HL-60/S4 treated with phorbol 12-myristate 13-acetate at 8.2 ng/mL for 4 days and 3 days (cell line): ENCODE measurements around the gene SH3RF3.
"Not testable (repeated sequence)": the region's sequence is repeated elsewhere in the genome, so short reads cannot be mapped to it uniquely, and the experiment has no call there.

Experiments used
- in situ Hi-C: fragments of 300-500 bp; cut with MboI; formaldehyde crosslinking; loops from 2 replicates; pipeline ENCODE4 v1.15.0; 2022; ENCODE audit warnings: low sequenced_read_pairs

SH3RF3 gene

GRCh38 chr2:109117181-109117580 is 11.8 kb upstream of the SH3RF3 start:
- in situ Hi-C loops: not testable (repeated sequence)

DNA sequence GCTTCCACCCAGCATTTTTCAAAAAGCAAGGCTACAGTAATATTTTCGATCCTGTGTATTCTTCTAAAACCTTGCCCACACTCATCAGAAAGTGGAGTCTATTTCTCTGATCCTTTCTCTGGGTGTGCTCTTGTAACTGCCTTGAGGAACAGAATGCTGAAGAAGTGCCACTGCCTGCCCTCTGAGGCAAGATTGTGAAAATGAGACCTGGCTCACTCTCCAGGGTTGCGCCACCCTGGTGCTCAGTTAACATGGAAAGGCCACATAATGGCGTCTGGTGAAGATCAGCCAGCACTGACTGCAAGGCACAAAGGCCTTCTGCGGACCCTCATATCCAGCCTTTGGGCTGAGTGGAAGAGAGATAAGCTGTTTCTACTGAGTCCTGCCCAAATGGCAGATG is 11.2 kb upstream of the SH3RF3 start:
- in situ Hi-C loops: no loop called here

GRCh38 chr2:109118321-109118720 is 10.7 kb upstream of the SH3RF3 start:
- in situ Hi-C loops: no loop called here

- in situ Hi-C loops: no loop called here
Measured at GRCh38 chr2:109120166-109120565, 8.8 kb upstream of the SH3RF3 start.

DNA sequence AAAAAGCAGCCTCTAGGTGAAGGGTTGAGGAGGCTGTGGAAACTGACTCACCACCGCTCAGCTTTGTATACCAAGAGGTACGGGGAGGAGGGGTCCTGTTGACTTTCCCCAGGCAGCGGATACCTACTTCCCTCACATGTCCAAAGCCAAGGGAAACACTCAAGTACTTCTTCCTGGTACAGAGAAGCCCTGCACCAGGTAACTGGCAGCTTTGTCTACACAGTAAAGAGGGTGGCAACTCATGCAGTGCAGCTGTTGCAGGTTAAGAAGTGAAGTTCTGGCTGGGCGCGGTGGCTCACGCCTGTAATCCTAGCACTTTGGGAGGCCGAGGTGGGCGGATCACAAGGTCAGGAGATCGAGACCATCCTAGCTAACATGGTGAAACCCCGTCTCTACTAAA is 8.3 kb upstream of the SH3RF3 start:
- in situ Hi-C loops: not testable (repeated sequence)

DNA sequence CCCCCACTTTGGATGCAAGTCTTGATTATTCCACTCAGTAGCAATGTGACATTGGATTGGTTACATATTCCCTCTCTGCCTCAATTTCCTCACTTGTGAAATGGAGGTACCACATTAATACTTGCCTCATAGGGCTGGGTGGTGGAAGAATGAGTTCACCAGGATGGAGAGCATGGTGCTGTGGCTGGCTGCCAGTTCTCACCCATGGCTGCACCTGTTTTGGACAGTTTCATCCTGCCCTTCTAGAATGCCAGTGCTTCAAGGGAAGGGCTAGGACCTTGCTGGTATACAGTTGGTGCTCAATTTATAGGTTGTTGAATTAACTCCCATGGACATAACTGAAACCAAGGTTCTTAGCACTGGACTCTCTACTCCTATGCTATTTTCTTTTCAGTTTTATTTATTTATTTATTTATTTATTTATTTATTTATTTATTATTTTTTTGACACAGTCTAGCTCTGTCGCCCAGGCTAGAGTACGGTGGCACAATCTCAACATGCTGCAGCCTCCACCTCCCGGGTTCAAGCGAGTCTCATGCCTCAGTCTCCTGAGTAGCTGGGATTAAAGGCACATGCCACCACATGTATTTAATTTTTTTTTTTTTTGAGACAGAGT is 5.3 kb upstream of the SH3RF3 start:
- in situ Hi-C loops: no loop called here

DNA sequence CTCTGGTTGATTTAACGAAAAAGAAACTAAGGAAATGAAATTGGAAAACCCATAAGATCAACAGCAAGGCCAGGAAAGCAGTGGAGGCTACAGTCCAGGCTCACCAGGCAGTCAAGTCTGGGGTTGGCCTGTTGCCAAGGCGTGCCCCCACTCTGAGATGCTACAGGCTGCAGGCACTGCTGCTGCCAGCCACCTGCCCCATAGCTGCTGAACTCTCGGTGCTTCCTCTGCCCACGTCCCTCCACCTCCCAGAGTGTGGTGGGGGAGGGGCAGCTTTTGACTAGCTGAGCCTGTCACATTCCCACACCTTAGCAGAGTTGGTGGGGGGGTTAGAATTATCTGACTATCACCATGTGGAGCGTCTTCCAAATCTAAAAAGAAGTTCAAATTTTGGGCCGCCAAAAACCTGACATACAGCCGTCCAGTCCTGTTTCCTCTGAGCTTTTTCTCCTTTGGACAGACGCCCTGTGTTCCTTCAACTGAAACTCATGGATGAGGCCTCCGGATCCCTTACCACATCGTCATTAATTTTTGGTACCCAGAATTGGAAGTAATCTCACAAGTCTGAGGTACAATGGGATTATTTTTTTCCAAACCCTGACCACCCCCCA is 3.9 kb upstream of the SH3RF3 start:
- in situ Hi-C loops: loop anchor here (25.0 kb wide), 1 partner anchor 387 kb away; no protein-coding TSS in a partner anchor

- in situ Hi-C loops: loop anchor here (25.0 kb wide), 1 partner anchor 386 kb away; no protein-coding TSS in a partner anchor
Measured at GRCh38 chr2:109125593-109126500, 3.2 kb upstream of the SH3RF3 start.

DNA sequence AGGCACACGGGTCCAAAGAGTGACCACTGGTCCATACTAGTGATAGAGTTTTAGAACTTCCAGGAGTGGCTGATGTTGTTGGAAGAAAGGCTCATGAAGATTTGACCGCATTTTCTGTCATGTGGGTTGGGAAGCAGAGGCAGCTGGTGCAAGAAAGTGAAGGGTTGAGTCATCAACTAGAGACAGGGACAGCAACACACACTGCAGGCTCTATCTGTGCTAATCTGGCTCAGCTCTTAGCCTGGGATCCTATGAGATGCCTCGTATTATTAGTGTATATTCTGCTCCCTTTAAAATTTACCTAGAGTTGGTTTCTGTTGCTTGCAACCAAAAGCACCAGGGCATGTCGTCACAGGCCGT is 2.5 kb upstream of the SH3RF3 start:
- in situ Hi-C loops: loop anchor here (25.0 kb wide), 1 partner anchor 386 kb away; no protein-coding TSS in a partner anchor

DNA sequence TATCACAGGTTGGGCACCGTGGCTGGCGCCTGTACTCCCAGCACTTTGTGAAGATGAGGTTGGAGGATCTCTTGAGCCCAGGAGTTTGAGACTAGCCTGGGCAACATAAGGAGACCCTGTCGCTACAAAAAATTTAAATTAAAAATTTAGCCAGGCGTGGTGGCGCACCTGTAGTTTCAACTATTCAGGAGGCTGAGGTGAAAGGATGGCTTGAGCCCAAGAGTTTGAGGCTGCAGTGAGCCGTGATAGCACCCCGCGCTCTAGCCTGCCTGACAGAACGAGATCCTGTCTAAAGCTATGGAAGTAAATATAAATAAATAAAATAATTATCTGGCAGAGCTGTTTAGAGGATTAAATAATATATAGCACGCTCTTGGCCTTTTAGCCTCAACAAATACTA is 1.4 kb upstream of the SH3RF3 start:
- in situ Hi-C loops: loop anchor here (25.0 kb wide), 1 partner anchor 385 kb away; no protein-coding TSS in a partner anchor

DNA sequence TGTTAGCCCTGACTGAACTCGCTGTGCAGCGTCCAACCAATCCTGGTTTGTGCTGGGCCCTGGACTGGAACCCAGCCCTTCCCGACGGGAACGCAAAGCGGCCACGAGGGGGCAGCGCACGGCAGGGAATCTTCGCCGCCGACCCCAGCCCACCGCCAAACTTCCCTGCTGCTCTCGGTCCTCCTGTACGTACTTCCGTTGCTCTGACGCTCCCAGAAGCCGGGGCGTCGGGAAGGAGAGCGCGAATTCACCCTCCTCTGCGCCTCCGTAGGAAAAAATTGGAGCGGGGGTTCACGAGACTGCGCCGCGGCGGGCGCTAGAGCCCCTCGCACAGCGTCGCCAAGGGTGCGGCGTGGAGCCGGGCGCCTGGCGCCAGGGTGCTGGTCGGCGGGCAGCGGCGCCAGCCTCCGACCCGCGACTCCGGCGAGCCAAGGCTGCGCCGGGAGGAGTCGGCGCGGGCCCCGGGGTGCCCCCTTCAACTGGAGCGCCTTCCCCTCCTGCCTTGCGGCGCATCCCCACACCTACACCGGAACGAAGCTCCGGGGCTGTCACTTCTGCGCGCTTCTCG is 873 bp upstream of the SH3RF3 start:
- in situ Hi-C loops: loop anchor here (25.0 kb wide), 1 partner anchor 384 kb away; no protein-coding TSS in a partner anchor

DNA sequence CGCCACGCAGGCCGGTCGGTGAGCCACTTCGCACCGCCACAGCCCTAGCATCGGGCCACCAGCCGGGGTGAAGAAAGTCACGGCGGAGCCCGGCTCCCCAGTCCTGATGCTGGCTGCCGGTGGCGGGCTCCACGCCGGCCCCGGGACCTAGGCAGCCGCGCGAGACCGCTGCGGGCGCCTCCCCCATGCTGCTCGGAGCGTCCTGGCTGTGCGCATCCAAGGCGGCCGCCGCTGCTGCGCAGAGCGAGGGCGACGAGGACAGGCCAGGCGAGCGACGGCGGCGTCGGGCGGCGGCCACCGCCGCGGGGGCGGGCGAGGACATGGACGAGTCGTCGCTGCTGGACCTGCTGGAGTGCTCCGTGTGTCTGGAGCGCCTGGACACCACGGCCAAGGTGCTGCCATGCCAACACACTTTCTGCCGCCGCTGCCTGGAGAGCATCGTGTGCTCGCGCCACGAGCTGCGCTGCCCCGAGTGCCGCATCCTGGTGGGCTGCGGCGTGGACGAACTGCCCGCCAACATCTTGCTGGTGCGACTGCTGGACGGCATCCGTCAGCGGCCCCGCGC is 433 bp downstream of the SH3RF3 start:
- in situ Hi-C loops: loop anchor here (25.0 kb wide), 1 partner anchor 383 kb away; no protein-coding TSS in a partner anchor

DNA sequence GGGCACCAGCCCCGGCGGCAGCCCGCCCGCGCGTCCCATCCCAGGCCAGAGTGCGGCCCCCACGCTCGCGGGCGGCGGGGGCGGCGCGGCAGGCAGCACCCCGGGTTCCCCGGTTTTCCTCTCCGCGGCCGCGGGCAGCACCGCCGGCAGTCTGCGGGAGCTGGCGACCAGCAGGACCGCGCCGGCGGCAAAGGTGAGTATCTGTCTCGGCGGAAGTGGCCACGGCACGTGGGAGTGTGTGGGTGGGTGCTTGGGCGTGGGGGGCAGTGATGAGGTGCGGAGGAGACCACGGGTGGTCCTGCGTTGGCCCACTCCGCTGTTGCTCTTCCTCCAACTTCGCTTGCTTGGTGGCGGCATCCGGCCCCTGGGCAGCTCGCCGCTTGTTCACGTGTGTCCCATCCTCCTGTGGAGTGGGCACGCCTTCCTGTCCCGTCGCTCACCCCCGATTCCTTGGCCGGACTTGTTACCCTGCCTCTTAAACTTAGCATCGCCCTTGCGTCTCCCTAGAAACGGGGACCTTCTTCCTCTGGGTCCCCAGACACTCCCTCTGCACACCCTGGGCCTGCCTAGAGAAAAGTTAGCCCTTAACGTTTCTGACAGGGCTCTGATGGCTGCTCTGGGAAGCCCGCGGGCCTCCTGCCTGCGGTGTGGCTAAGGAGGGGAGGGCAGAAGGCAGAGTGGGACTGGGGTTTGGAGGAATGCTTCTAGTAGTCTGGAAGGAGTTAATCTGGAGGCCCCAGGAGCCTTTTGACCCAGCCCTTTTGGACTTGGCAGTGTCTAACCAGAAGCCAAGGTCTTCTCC is 1.1 kb downstream of the SH3RF3 start:
- in situ Hi-C loops: loop anchor here (25.0 kb wide), 1 partner anchor 382 kb away; no protein-coding TSS in a partner anchor

DNA sequence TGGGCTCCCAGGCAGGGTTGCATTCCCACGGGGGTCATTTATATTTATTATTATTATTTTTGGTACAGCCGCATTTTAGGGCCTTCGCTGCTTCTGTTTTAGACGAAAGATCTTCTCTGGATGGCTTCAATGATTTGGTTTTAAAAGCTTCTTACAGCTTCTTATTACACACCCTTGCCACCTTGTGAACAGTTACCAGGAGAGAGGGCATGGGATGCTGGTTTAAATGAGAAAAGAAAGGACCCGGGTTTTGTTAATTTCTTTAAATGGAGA is 1.7 kb downstream of the SH3RF3 start:
- in situ Hi-C loops: loop anchor here (25.0 kb wide), 1 partner anchor 382 kb away; no protein-coding TSS in a partner anchor

DNA sequence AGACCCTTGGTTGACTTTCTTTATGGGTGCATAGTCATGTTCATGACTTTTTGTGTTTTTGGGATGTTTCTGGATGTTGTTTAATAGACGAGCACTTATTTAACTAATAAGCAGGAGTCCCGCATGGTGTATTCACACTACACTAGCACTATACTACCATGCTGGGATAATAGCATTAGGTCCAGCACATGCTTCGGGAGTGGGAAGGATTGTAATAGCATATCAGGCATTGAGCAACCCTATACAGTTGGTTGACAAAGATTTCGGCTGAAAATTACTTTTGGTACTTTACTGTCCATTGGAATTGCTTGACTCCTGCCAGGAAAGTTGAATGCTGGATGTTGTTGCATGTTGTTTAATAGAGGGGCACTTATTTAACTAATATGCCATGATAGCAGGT is 2.8 kb downstream of the SH3RF3 start:
- in situ Hi-C loops: loop anchor here (25.0 kb wide), 1 partner anchor 381 kb away; no protein-coding TSS in a partner anchor

- in situ Hi-C loops: loop anchor here (25.0 kb wide), 1 partner anchor 380 kb away; no protein-coding TSS in a partner anchor
Measured at GRCh38 chr2:109132626-109133025, 3.6 kb downstream of the SH3RF3 start.

- in situ Hi-C loops: loop anchor here (25.0 kb wide), 1 partner anchor 379 kb away; no protein-coding TSS in a partner anchor
Measured at GRCh38 chr2:109133746-109134145, 4.7 kb downstream of the SH3RF3 start.

DNA sequence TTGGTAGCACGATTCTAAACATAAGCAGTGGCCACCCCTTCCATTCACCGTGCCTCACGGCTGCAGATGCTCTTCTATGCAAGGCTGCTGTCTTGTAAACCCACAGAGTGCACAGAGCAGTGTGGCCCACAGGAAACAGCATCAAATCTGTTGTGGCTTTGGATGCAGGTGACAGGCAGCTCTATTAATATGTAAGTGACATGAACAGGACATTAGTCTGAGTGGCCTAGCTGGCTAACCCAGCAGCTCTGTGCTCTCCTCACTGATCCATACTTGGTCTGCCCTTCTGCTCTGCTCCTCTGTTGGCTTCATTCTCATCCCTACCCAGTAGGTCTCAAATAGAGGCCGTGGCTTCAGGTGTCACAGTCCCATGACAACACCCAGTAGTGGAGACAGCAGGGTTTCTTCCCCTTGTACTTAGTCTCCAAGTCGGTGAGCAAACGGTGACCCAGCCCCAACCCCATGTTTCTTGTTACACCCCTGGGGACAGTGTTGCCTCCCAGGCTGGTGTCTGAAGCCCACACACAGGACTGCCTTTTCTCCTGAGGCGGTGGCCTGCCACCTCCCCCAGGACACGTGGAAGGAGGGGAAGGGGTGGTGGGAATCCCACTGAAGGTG is 5.8 kb downstream of the SH3RF3 start:
- in situ Hi-C loops: loop anchor here (25.0 kb wide), 1 partner anchor 377 kb away; no protein-coding TSS in a partner anchor
